ENCODE data around the gene SNX19. TPM values are rescaled to one million over a fixed set of nuclear protein-coding genes. Genes with fewer than 3 reads are reported as not detected.

SNX19 gene
- total RNA-seq, 1 donor = 46.6 TPM

GRCh38 chr11:130891326-130891725, 25.0 kb downstream of the SNX19 start:
- no peak overlapping the region for H3K4me3 ChIP-seq (ENCODE audit: low read length)
- H3K27me3 ChIP-seq (ENCODE audit: insufficient read depth, low read length) = no peaks in the 10 kb centered on the region
- no peaks in the 10 kb centered on the region for H3K4me1 ChIP-seq (ENCODE audit: insufficient read depth, low read length)
- no peaks in the 10 kb centered on the region for H3K9me3 ChIP-seq (ENCODE audit: low read depth, low read length)

GRCh38 chr11:130890039-130890745, 26.1 kb downstream of the SNX19 start:
- H3K4me1 ChIP-seq (ENCODE audit: insufficient read depth, low read length) = no peaks in the 10 kb centered on the region
- H3K9me3 ChIP-seq (ENCODE audit: low read depth, low read length) = no peaks in the 10 kb centered on the region
- no peaks in the 10 kb centered on the region for H3K27me3 ChIP-seq (ENCODE audit: insufficient read depth, low read length)
- H3K4me3 ChIP-seq (ENCODE audit: low read length) = no peak overlapping the region

- Histone ChIP-seq H3K9me3 (ENCODE audit: low read depth, low read length) (no peaks in the 10 kb centered on the region), H3K27me3 (ENCODE audit: insufficient read depth, low read length) (no peaks in the 10 kb centered on the region), H3K4me3 (ENCODE audit: low read length) (no peak overlapping the region), H3K4me1 (ENCODE audit: insufficient read depth, low read length) (no peaks in the 10 kb centered on the region)
Measured at GRCh38 chr11:130888790-130889189, 27.5 kb downstream of the SNX19 start.

- no peaks in the 10 kb centered on the region for H3K4me1 ChIP-seq (ENCODE audit: insufficient read depth, low read length)
- no peak overlapping the region for H3K4me3 ChIP-seq (ENCODE audit: low read length)
- H3K27me3 ChIP-seq (ENCODE audit: insufficient read depth, low read length) = no peaks in the 10 kb centered on the region
- no peaks in the 10 kb centered on the region for H3K9me3 ChIP-seq (ENCODE audit: low read depth, low read length)
Measured at GRCh38 chr11:130886704-130887103, 29.6 kb downstream of the SNX19 start.

- no peaks in the 10 kb centered on the region for H3K4me1 ChIP-seq (ENCODE audit: insufficient read depth, low read length)
- H3K27me3 ChIP-seq (ENCODE audit: insufficient read depth, low read length) = no peaks in the 10 kb centered on the region
- H3K4me3 ChIP-seq (ENCODE audit: low read length) = no peak overlapping the region
- H3K9me3 ChIP-seq (ENCODE audit: low read depth, low read length) = no peaks in the 10 kb centered on the region
Measured at GRCh38 chr11:130882138-130882551, 34.1 kb downstream of the SNX19 start.

GRCh38 chr11:130881475-130882137, 34.7 kb downstream of the SNX19 start:
- no peak overlapping the region for H3K4me3 ChIP-seq (ENCODE audit: low read length)
- H3K27me3 ChIP-seq (ENCODE audit: insufficient read depth, low read length) = no peaks in the 10 kb centered on the region
- H3K4me1 ChIP-seq (ENCODE audit: insufficient read depth, low read length) = no peaks in the 10 kb centered on the region
- no peaks in the 10 kb centered on the region for H3K9me3 ChIP-seq (ENCODE audit: low read depth, low read length)

GRCh38 chr11:130879836-130880235, 36.4 kb downstream of the SNX19 start:
- H3K4me1 ChIP-seq (ENCODE audit: insufficient read depth, low read length) = no peaks in the 10 kb centered on the region
- H3K4me3 ChIP-seq (ENCODE audit: low read length) = no peak overlapping the region
- H3K27me3 ChIP-seq (ENCODE audit: insufficient read depth, low read length) = no peaks in the 10 kb centered on the region

GRCh38 chr11:130876931-130877915, 39.1 kb downstream of the SNX19 start:
- no peaks in the 10 kb centered on the region for H3K27me3 ChIP-seq (ENCODE audit: insufficient read depth, low read length)
- H3K4me1 ChIP-seq (ENCODE audit: insufficient read depth, low read length) = no peaks in the 10 kb centered on the region
- no peaks in the 10 kb centered on the region for H3K9me3 ChIP-seq (ENCODE audit: low read depth, low read length)
- no peak overlapping the region for H3K4me3 ChIP-seq (ENCODE audit: low read length)

More at GRCh38 chr11:130879836-130880235, 36.4 kb downstream of the SNX19 start:
- H3K9me3 ChIP-seq (ENCODE audit: low read depth, low read length) = no peaks in the 10 kb centered on the region

- Histone ChIP-seq H3K4me1 (ENCODE audit: insufficient read depth, low read length) (no peaks in the 10 kb centered on the region), H3K4me3 (ENCODE audit: low read length) (no peak overlapping the region), H3K9me3 (ENCODE audit: low read depth, low read length) (no peaks in the 10 kb centered on the region), H3K27me3 (ENCODE audit: insufficient read depth, low read length) (no peaks in the 10 kb centered on the region)
Measured at GRCh38 chr11:130876100-130876499, 40.2 kb downstream of the SNX19 start.

GRCh38 chr11:130874955-130875531, 41.2 kb downstream of the SNX19 start:
- Histone ChIP-seq H3K4me3 (ENCODE audit: low read length) (no peak overlapping the region), H3K9me3 (ENCODE audit: low read depth, low read length) (no peaks in the 10 kb centered on the region), H3K4me1 (ENCODE audit: insufficient read depth, low read length) (no peaks in the 10 kb centered on the region), H3K27me3 (ENCODE audit: insufficient read depth, low read length) (no peaks in the 10 kb centered on the region)

GRCh38 chr11:130874396-130874795, 41.9 kb downstream of the SNX19 start:
- Histone ChIP-seq H3K9me3 (ENCODE audit: low read depth, low read length) (no peaks in the 10 kb centered on the region), H3K4me3 (ENCODE audit: low read length) (no peak overlapping the region), H3K4me1 (ENCODE audit: insufficient read depth, low read length) (no peaks in the 10 kb centered on the region), H3K27me3 (ENCODE audit: insufficient read depth, low read length) (no peaks in the 10 kb centered on the region)

- H3K4me1 ChIP-seq (ENCODE audit: insufficient read depth, low read length) = no peaks in the 10 kb centered on the region
- no peaks in the 10 kb centered on the region for H3K9me3 ChIP-seq (ENCODE audit: low read depth, low read length)
Measured at GRCh38 chr11:130873761-130874160, 42.5 kb downstream of the SNX19 start.

GRCh38 chr11:130872981-130873380, 43.3 kb downstream of the SNX19 start:
- Histone ChIP-seq H3K4me1 (ENCODE audit: insufficient read depth, low read length) (no peaks in the 10 kb centered on the region), H3K27me3 (ENCODE audit: insufficient read depth, low read length) (no peaks in the 10 kb centered on the region)

More at GRCh38 chr11:130873761-130874160, 42.5 kb downstream of the SNX19 start:
- Histone ChIP-seq H3K27me3 (ENCODE audit: insufficient read depth, low read length) (no peaks in the 10 kb centered on the region), H3K4me3 (ENCODE audit: low read length) (no peak overlapping the region)

GRCh38 chr11:130872513-130872912, 43.8 kb downstream of the SNX19 start:
- no peak overlapping the region for H3K4me3 ChIP-seq (ENCODE audit: low read length)
- no peaks in the 10 kb centered on the region for H3K4me1 ChIP-seq (ENCODE audit: insufficient read depth, low read length)
- H3K9me3 ChIP-seq (ENCODE audit: low read depth, low read length) = no peaks in the 10 kb centered on the region
- H3K27me3 ChIP-seq (ENCODE audit: insufficient read depth, low read length) = no peaks in the 10 kb centered on the region

More at GRCh38 chr11:130872981-130873380, 43.3 kb downstream of the SNX19 start:
- Histone ChIP-seq H3K4me3 (ENCODE audit: low read length) (no peak overlapping the region), H3K9me3 (ENCODE audit: low read depth, low read length) (no peaks in the 10 kb centered on the region)

Measured in mononuclear cell (primary cell).